Endothelial cell of umbilical vein (primary cell): ENCODE results near the gene SCAF1. TPM values are rescaled to one million over a fixed set of nuclear protein-coding genes. Genes with fewer than 3 reads are reported as not detected.

Experiments used
- BruUV-seq: library from RNA; stranded (reverse); fragments of 400-500 nt; replicated peaks from 2 replicates; lab custom pipeline; 2021; lab: Mats Ljungman, UMichigan
- CTCF ChIA-PET: fragments of 300-600, 350-600 bp; sonication (Branson Sonifier 250); formaldehyde crosslinking; loops from one replicate; lab custom pipeline; 2021; ENCODE audit warnings: antibody characterized with exemption, inconsistent platforms; lab: Charles Lee
- POLR2A ChIA-PET: fragments of 300-600, 350-600 bp; sonication (Branson Sonifier 250); formaldehyde crosslinking; loops from one replicate; lab custom pipeline; 2021; ENCODE audit warnings: antibody characterized with exemption, inconsistent platforms; lab: Charles Lee
- DNase-seq: peaks from one replicate; pipeline ENCODE4 v3.0.0-alpha.2; 2011; ENCODE audit warnings: low read depth, low spot score
- FAIRE-seq: peaks from 2 replicates; lab custom pipeline; 2011; peaks lifted over from hg19 to GRCh38; lab: Jason Lieb, UNC
- H2AFZ ChIP-seq: 2 replicates; pipeline ENCODE4 v1.6.0; 2012; ENCODE audit warnings: low read depth, low read length, control low read depth, inconsistent platforms
- H3K27ac ChIP-seq: 2 replicates; pipeline ENCODE4 v1.5.1; 2011; ENCODE audit warnings: low read depth, mild to moderate bottlenecking, control low read depth, low read length, moderate library complexity; ENCODE audit not compliant: insufficient read depth
- H3K27me3 ChIP-seq, 2 experiments: 2 replicates each; pipeline versions ENCODE4 v1.6.0 to v1.6.1; 2011; ENCODE audit warnings: low read length in 2 of 2, mixed read lengths in 1 of 2; ENCODE audit not compliant: control insufficient read depth in 2 of 2, insufficient read depth in 2 of 2
- H3K36me3 ChIP-seq, 2 experiments: 2 replicates in 1 of 2; 3 replicates in 1 of 2; pipeline ENCODE4 v1.5.1; 2011; ENCODE audit warnings: low read length in 2 of 2, mild to moderate bottlenecking in 1 of 2, moderate library complexity in 1 of 2; ENCODE audit not compliant: control insufficient read depth in 2 of 2, insufficient read depth in 2 of 2; ENCODE audit errors: extremely low read depth in 1 of 2
- H3K4me1 ChIP-seq: 3 replicates; pipeline ENCODE4 v1.5.1; 2011; ENCODE audit warnings: mild to moderate bottlenecking, low read length; ENCODE audit not compliant: control insufficient read depth, insufficient read depth; ENCODE audit errors: extremely low read depth
- H3K4me2 ChIP-seq: 2 replicates; pipeline ENCODE4 v1.6.1; 2011; ENCODE audit warnings: low read length, control low read depth, mixed read lengths; ENCODE audit not compliant: insufficient read depth
- H3K4me3 ChIP-seq, 3 experiments: fragments of 200-600 bp in 1 of 3; sonication (generic), shearing (Covaris generic) in 1 of 3; replicated peaks in 1 of 3; 2 replicates each; pipeline ENCODE4 v1.5.1; 2011 to 2016; ENCODE audit warnings: control low read depth in 3 of 3, low read length in 3 of 3, mild to moderate bottlenecking in 2 of 3, inconsistent platforms in 1 of 3, low read depth in 1 of 3, moderate library complexity in 1 of 3; ENCODE audit not compliant: insufficient read depth in 1 of 3
- H3K79me2 ChIP-seq: 2 replicates; pipeline ENCODE4 v1.6.0; 2012; ENCODE audit warnings: low read length, inconsistent platforms; ENCODE audit not compliant: control insufficient read depth, insufficient read depth
- H3K9ac ChIP-seq: replicated peaks from 2 replicates; pipeline ENCODE3; 2011; ENCODE audit warnings: low read length, control low read depth; ENCODE audit not compliant: insufficient read depth; ENCODE audit errors: extremely low read depth
- H3K9me1 ChIP-seq: replicated peaks from 3 replicates; pipeline ENCODE4 v1.6.0; 2011; ENCODE audit warnings: mild to moderate bottlenecking, low read length; ENCODE audit not compliant: control insufficient read depth, insufficient read depth; ENCODE audit errors: extremely low read depth
- H3K9me3 ChIP-seq: replicated peaks from 2 replicates; pipeline ENCODE4 v1.5.1; 2012; ENCODE audit warnings: low read length, inconsistent platforms; ENCODE audit not compliant: control insufficient read depth, insufficient read depth
- H4K20me1 ChIP-seq: replicated peaks from 2 replicates; pipeline ENCODE3; 2011; ENCODE audit warnings: mild to moderate bottlenecking, low read length; ENCODE audit not compliant: control insufficient read depth, insufficient read depth; ENCODE audit errors: extremely low read depth
- CTCF ChIP-seq, 2 donors: IDR thresholded peaks; 1 replicate in 1 of 2; 2 replicates in 1 of 2; pipeline ENCODE4 v1.5.1; 2011; ENCODE audit warnings: low read length in 2 of 2, mild to moderate bottlenecking in 2 of 2, moderate library complexity in 2 of 2, control low read depth in 1 of 2, inconsistent platforms in 1 of 2, low read depth in 1 of 2; ENCODE audit not compliant: insufficient read depth in 1 of 2; ENCODE audit errors: extremely low read depth in 1 of 2
- EZH2 ChIP-seq: IDR thresholded peaks from 2 replicates; pipeline ENCODE4 v1.6.1; 2012; ENCODE audit warnings: borderline replicate concordance, low read depth, mild to moderate bottlenecking, moderate library complexity, low read length, inconsistent platforms; ENCODE audit not compliant: severe bottlenecking
- FOS ChIP-seq: IDR thresholded peaks from 2 replicates; pipeline ENCODE4 v1.6.1; 2011; ENCODE audit warnings: mild to moderate bottlenecking, low read length, moderate library complexity, borderline replicate concordance; ENCODE audit not compliant: insufficient read depth
- GATA2 ChIP-seq: IDR thresholded peaks from 2 replicates; pipeline ENCODE4 v1.7.0; 2011; ENCODE audit warnings: low read depth, mild to moderate bottlenecking, moderate library complexity, mixed read lengths, low read length; ENCODE audit not compliant: insufficient read length, insufficient read depth
- JUN ChIP-seq: IDR thresholded peaks from 2 replicates; pipeline ENCODE4 v1.6.1; 2011; ENCODE audit warnings: borderline replicate concordance, low read depth; ENCODE audit not compliant: insufficient read length, insufficient read depth
- MYC ChIP-seq: IDR thresholded peaks from one replicate; pipeline ENCODE4 v1.6.1; 2011; ENCODE audit warnings: mild to moderate bottlenecking, low read depth, low read length
- POLR2A ChIP-seq: IDR thresholded peaks from 2 replicates; pipeline ENCODE4 v1.6.1; 2012; ENCODE audit warnings: low read depth, mild to moderate bottlenecking, control low read depth, low read length
- POLR2AphosphoS5 ChIP-seq: IDR thresholded peaks from 2 replicates; pipeline ENCODE4 v1.6.1; 2012; ENCODE audit warnings: low read depth, mild to moderate bottlenecking, control low read depth, low read length, moderate library complexity; ENCODE audit not compliant: insufficient read depth
- dilution Hi-C: fragments of 300-500 bp; cut with MboI; formaldehyde crosslinking; loops from one replicate; pipeline ENCODE4 v1.15.0; 2019; ENCODE audit warnings: low sequenced_read_pairs; ENCODE audit not compliant: extremely low pct_ligation_motif_present
- intact Hi-C: fragments of 100-400 bp; cut with micrococcal nuclease; formaldehyde crosslinking; loops from one replicate; pipeline ENCODE4 v1.10.0; 2022
- polyA plus RNA-seq, 4 experiments: library from polyadenylated mRNA; depleted of rRNA in 3 of 4; stranded (reverse) in 3 of 4; unstranded in 1 of 4; fragments of >200 nt; gene quantifications; 2 replicates each; pipeline versions ENCODE4 v1.2.1 to v1.2.3, GENCODE V29; 2011 to 2012; ENCODE audit warnings: missing spikeins in 1 of 4
- total RNA-seq: library from RNA; stranded (reverse); gene quantifications from 2 replicates; pipeline ENCODE4 v1.2.3, GENCODE V29; 2021
- TF ChIP-seq, protein P1 (sequence below): IDR thresholded peaks from 2 replicates; pipeline ENCODE4 v1.6.1; 2011; ENCODE audit not compliant: insufficient read depth, insufficient read length

SCAF1 gene
- total and polyA plus RNA-seq, 2 donors (not counting 3 experiments of a cell fraction or from before 2014, with no cell fraction given) = 13.3 to 75.8 TPM

DNA sequence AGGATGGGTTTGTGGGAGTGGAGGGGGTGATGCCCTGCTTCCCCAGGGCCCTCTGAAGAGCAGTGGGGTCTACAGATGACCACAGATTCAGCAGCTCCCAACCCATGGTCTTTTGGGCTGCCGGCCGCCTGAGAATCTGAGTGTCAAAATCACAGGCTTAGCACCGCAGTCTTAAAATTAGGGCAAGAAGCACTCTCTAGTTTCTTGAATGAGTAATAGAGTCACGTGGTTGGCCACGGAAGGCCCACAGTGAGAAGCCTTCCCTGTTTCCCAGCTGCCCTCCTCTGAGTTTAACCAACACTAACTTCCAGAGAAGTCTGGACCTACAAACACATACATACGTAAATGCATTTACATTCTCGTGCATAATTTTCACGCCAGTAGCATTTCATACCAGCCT, 40.3 kb downstream of the SCAF1 start:
- Histone ChIP-seq H4K20me1 (no peaks in the 10 kb centered on the region), H3K27ac (no peak overlapping the region), H3K4me1 (peaks cover 25% of the 10 kb centered on the region), H3K4me3 (no peak overlapping the region), H3K9me3 (no peaks in the 10 kb centered on the region), H3K4me2 (no peak overlapping the region), H3K27me3 (no peaks in the 10 kb centered on the region), H3K9me1 (no peaks in the 10 kb centered on the region), H2AFZ (no peak overlapping the region), H3K36me3 (peaks cover 8 to 32% of the 10 kb centered on the region in 2 experiments), H3K9ac (no peak overlapping the region), H3K79me2 (peaks cover 45% of the 10 kb centered on the region)
- DNase-seq (no peak), FAIRE-seq (no peak)
- intact Hi-C loops (no loop called here), dilution Hi-C loops (no loop called here)
- ChIA-PET POLR2A (no interaction called here), CTCF (no interaction called here)
- TF ChIP-seq JUN (no peak), CTCF (IDR thresholded peaks at IDR 0.05; ENCODE audit: extremely low read depth in 1 of 2, insufficient read depth in 1 of 2, low read depth in 1 of 2, low read length in 2 of 2) (no peak), MYC (no peak), EZH2 (no peak), GATA2 (no peak), POLR2A (no peak), POLR2AphosphoS5 (no peak), FOS (no peak)
- TF ChIP-seq, protein P1, sequence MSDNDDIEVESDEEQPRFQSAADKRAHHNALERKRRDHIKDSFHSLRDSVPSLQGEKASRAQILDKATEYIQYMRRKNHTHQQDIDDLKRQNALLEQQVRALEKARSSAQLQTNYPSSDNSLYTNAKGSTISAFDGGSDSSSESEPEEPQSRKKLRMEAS = no peak
- no TSS peak for BruUV-seq
